HG03097 (cell line): Measurements from ENCODE around the gene CERS2.
"Not testable (repeated sequence)": the region's sequence is repeated elsewhere in the genome, so short reads cannot be mapped to it uniquely, and the experiment has no call there.

ENCODE experiments used
- ATAC-seq: cut with Tn5 transposase; IDR thresholded peaks from one replicate; pipeline ENCODE4 v1.9.1; 2021; ENCODE audit not compliant: unreplicated experiment, low FRiP score

CERS2 gene

GRCh38 chr1:150971583-150972416 is 2.8 kb downstream of the CERS2 start:
- no peak for ATAC-seq

GRCh38 chr1:150970808-150971582 is 3.6 kb downstream of the CERS2 start:
- no peak for ATAC-seq

GRCh38 chr1:150969626-150970025 is 5.0 kb downstream of the CERS2 start:
- no peak for ATAC-seq

GRCh38 chr1:150968491-150968890 is 6.1 kb downstream of the CERS2 start:
- ATAC-seq, result no peak

- ATAC-seq, result no peak
Observed at GRCh38 chr1:150967936-150968335, 6.7 kb downstream of the CERS2 start.

GRCh38 chr1:150966011-150966410 is 8.6 kb downstream of the CERS2 start:
- ATAC-seq, result no peak

- no peak for ATAC-seq
Observed at GRCh38 chr1:150965605-150966004, 9.0 kb downstream of the CERS2 start.

GRCh38 chr1:150964164-150964489 is 10.5 kb downstream of the CERS2 start:
- ATAC-seq, result no peak

GRCh38 chr1:150963321-150964163 is 11.1 kb downstream of the CERS2 start:
- no peak for ATAC-seq

- ATAC-seq, result no peak
Observed at GRCh38 chr1:150961756-150962155, 12.9 kb downstream of the CERS2 start.

GRCh38 chr1:150960646-150961045 is 14.0 kb downstream of the CERS2 start:
- no peak for ATAC-seq

- ATAC-seq, result no peak
Observed at GRCh38 chr1:150957666-150958065, 17.0 kb downstream of the CERS2 start.

- ATAC-seq, result no peak
Observed at GRCh38 chr1:150955280-150955679, 19.4 kb downstream of the CERS2 start.

- ATAC-seq, result no peak
Observed at GRCh38 chr1:150954708-150955107, 19.9 kb downstream of the CERS2 start.

GRCh38 chr1:150944856-150945255 is 29.8 kb downstream of the CERS2 start:
- no peak for ATAC-seq

GRCh38 chr1:150931773-150932172 is 42.9 kb downstream of the CERS2 start:
- ATAC-seq, result no peak

GRCh38 chr1:150928775-150929174 is 45.9 kb downstream of the CERS2 start:
- ATAC-seq, result not testable (repeated sequence)

GRCh38 chr1:150928286-150928685 is 46.3 kb downstream of the CERS2 start:
- no peak for ATAC-seq

GRCh38 chr1:150927624-150928023 is 47.0 kb downstream of the CERS2 start:
- ATAC-seq, result no peak

- ATAC-seq, result peak; percentile 90
Observed at GRCh38 chr1:150926097-150926741, 48.4 kb downstream of the CERS2 start, which contains the start of gene SETDB1. Gene SETDB1 (plus strand): TSS chr1:150926363. CDS start chr1:150927715, 1,352 bp downstream.
